Measurements from ENCODE around the gene TBC1D2. TPM values are rescaled to one million over a fixed set of nuclear protein-coding genes. Genes with fewer than 3 reads are reported as not detected.
A peak's percentile ranks its signal among the peaks of the same experiment; 100 is the strongest.

Gene TBC1D2
- total and polyA plus RNA-seq, 2 of the 13 experiments (the other 11 are each of a cell fraction or from before 2014, with no cell fraction given): 2.0 to 2.8 TPM

DNA sequence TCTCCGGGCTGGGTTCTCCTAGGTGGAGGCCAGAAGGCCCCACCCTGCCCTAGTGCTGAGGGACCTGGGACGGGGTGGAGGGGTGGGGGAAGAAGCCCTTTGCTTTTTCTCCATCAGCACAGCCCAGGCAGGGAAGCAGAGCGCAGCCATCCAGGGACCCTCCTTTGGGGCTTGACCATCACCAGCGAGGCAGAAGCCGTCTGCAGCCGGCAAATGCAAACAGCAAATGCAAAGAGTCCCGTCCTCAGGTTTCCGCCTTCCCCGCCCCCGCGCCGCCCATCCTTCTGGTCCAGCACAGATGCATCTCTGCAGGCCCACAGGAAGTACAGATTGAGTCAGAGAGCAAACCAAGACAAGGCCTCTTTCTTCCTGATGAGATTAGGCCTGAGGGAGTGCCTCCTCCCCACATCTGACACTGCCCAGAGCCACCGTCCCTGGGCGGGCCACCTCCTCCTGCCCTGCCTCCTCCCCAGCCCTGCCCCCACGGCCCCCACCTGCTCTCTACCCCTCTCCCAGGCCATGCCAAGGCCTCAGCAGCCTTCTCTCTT lies 86.4 kb downstream of the TBC1D2 start (continued):
- TF ChIP-seq PCBP2 (optimal IDR thresholded peaks at IDR 0.05; ENCODE audit: low read depth, low read length, poor library complexity, severe bottlenecking): no peak
- TF ChIP-seq, protein P1, sequence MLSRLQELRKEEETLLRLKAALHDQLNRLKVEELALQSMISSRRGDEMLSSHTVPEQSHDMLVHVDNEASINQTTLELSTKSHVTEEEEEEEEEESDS (CRISPR knock-in tag; IDR thresholded peaks at IDR 0.05; ENCODE audit: borderline replicate concordance): no peak
- no peak; the same call in 1 of the 2 replicates for TF ChIP-seq POLR2G (IDR thresholded peaks at IDR 0.05; ENCODE audit: low read depth, low read length)
- TF ChIP-seq ZNF383 (CRISPR knock-in tag; IDR thresholded peaks at IDR 0.05; ENCODE audit: borderline replicate concordance): no peak
- no peak for TF ChIP-seq ZNF660 (CRISPR knock-in tag; IDR thresholded peaks at IDR 0.05; ENCODE audit: borderline replicate concordance, low read depth)
- TF ChIP-seq, protein P2, sequence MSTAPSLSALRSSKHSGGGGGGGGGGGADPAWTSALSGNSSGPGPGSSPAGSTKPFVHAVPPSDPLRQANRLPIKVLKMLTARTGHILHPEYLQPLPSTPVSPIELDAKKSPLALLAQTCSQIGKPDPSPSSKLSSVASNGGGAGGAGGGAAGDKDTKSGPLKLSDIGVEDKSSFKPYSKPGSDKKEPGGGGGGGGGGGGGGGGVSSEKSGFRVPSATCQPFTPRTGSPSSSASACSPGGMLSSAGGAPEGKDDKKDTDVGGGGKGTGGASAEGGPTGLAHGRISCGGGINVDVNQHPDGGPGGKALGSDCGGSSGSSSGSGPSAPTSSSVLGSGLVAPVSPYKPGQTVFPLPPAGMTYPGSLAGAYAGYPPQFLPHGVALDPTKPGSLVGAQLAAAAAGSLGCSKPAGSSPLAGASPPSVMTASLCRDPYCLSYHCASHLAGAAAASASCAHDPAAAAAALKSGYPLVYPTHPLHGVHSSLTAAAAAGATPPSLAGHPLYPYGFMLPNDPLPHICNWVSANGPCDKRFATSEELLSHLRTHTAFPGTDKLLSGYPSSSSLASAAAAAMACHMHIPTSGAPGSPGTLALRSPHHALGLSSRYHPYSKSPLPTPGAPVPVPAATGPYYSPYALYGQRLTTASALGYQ (CRISPR knock-in tag; IDR thresholded peaks at IDR 0.05): no peak
- no peak for TF ChIP-seq ZNF772 (CRISPR knock-in tag; IDR thresholded peaks at IDR 0.05)
- no peak for TF ChIP-seq ZNF335 (CRISPR knock-in tag; IDR thresholded peaks at IDR 0.05)
- peak; percentile 27; the same call in 1 of the 2 replicates for TF ChIP-seq SOX5 (CRISPR knock-in tag; IDR thresholded peaks at IDR 0.05; ENCODE audit: borderline replicate concordance)
- TF ChIP-seq KDM6A (CRISPR knock-in tag; IDR thresholded peaks at IDR 0.05; ENCODE audit: low read depth): no peak
- TF ChIP-seq, protein P3, sequence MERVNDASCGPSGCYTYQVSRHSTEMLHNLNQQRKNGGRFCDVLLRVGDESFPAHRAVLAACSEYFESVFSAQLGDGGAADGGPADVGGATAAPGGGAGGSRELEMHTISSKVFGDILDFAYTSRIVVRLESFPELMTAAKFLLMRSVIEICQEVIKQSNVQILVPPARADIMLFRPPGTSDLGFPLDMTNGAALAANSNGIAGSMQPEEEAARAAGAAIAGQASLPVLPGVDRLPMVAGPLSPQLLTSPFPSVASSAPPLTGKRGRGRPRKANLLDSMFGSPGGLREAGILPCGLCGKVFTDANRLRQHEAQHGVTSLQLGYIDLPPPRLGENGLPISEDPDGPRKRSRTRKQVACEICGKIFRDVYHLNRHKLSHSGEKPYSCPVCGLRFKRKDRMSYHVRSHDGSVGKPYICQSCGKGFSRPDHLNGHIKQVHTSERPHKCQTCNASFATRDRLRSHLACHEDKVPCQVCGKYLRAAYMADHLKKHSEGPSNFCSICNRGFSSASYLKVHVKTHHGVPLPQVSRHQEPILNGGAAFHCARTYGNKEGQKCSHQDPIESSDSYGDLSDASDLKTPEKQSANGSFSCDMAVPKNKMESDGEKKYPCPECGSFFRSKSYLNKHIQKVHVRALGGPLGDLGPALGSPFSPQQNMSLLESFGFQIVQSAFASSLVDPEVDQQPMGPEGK (CRISPR knock-in tag; IDR thresholded peaks at IDR 0.05): peak; percentile 91
- no peak for TF ChIP-seq ZNF703 (CRISPR knock-in tag; IDR thresholded peaks at IDR 0.05; ENCODE audit: borderline replicate concordance)
- no peak for TF ChIP-seq NCOA5 (CRISPR knock-in tag; IDR thresholded peaks at IDR 0.05)
- no peak for TF ChIP-seq HDAC6 (IDR thresholded peaks at IDR 0.05; ENCODE audit: low read depth, low read length)
- TF ChIP-seq, protein P4, sequence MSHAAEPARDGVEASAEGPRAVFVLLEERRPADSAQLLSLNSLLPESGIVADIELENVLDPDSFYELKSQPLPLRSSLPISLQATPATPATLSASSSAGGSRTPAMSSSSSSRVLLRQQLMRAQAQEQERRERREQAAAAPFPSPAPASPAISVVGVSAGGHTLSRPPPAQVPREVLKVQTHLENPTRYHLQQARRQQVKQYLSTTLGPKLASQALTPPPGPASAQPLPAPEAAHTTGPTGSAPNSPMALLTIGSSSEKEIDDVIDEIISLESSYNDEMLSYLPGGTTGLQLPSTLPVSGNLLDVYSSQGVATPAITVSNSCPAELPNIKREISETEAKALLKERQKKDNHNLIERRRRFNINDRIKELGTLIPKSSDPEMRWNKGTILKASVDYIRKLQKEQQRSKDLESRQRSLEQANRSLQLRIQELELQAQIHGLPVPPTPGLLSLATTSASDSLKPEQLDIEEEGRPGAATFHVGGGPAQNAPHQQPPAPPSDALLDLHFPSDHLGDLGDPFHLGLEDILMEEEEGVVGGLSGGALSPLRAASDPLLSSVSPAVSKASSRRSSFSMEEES (CRISPR knock-in tag; IDR thresholded peaks at IDR 0.05): no peak
- TF ChIP-seq ZNF883 (CRISPR knock-in tag; IDR thresholded peaks at IDR 0.05; ENCODE audit: not compliant biosample characterization): no peak
- TF ChIP-seq, protein P5, sequence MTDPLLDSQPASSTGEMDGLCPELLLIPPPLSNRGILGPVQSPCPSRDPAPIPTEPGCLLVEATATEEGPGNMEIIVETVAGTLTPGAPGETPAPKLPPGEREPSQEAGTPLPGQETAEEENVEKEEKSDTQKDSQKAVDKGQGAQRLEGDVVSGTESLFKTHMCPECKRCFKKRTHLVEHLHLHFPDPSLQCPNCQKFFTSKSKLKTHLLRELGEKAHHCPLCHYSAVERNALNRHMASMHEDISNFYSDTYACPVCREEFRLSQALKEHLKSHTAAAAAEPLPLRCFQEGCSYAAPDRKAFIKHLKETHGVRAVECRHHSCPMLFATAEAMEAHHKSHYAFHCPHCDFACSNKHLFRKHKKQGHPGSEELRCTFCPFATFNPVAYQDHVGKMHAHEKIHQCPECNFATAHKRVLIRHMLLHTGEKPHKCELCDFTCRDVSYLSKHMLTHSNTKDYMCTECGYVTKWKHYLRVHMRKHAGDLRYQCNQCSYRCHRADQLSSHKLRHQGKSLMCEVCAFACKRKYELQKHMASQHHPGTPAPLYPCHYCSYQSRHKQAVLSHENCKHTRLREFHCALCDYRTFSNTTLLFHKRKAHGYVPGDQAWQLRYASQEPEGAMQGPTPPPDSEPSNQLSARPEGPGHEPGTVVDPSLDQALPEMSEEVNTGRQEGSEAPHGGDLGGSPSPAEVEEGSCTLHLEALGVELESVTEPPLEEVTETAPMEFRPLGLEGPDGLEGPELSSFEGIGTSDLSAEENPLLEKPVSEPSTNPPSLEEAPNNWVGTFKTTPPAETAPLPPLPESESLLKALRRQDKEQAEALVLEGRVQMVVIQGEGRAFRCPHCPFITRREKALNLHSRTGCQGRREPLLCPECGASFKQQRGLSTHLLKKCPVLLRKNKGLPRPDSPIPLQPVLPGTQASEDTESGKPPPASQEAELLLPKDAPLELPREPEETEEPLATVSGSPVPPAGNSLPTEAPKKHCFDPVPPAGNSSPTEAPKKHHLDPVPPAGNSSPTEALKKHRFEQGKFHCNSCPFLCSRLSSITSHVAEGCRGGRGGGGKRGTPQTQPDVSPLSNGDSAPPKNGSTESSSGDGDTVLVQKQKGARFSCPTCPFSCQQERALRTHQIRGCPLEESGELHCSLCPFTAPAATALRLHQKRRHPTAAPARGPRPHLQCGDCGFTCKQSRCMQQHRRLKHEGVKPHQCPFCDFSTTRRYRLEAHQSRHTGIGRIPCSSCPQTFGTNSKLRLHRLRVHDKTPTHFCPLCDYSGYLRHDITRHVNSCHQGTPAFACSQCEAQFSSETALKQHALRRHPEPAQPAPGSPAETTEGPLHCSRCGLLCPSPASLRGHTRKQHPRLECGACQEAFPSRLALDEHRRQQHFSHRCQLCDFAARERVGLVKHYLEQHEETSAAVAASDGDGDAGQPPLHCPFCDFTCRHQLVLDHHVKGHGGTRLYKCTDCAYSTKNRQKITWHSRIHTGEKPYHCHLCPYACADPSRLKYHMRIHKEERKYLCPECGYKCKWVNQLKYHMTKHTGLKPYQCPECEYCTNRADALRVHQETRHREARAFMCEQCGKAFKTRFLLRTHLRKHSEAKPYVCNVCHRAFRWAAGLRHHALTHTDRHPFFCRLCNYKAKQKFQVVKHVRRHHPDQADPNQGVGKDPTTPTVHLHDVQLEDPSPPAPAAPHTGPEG (CRISPR knock-in tag; IDR thresholded peaks at IDR 0.05): no peak

Measured in HepG2 (cell line).